Fibroblast of lung (primary cell): Measurements from ENCODE around the gene HTRA3. TPM values are rescaled to one million over a fixed set of nuclear protein-coding genes. Genes with fewer than 3 reads are reported as not detected.

ENCODE experiments used
- DNase-seq, 2 donors: peaks; one replicate each; pipeline versions ENCODE4 v3.0.0 to v3.0.0-alpha.2; 2010; ENCODE audit warnings: low read depth in 2 of 2
- H2AFZ ChIP-seq: 2 replicates; pipeline ENCODE4 v1.5.1; 2012; ENCODE audit warnings: low read length, control low read depth, inconsistent platforms
- H3K27ac ChIP-seq: 2 replicates; pipeline ENCODE4 v1.5.1; 2011; ENCODE audit warnings: low read length, control low read depth; ENCODE audit not compliant: insufficient read depth
- H3K27me3 ChIP-seq: 2 replicates; pipeline ENCODE4 v1.5.1; 2011; ENCODE audit warnings: mild to moderate bottlenecking, low read length; ENCODE audit not compliant: control insufficient read depth, insufficient read depth
- H3K36me3 ChIP-seq: 2 replicates; pipeline ENCODE4 v1.5.1; 2011; ENCODE audit warnings: low read length; ENCODE audit not compliant: control insufficient read depth, insufficient read depth
- H3K4me1 ChIP-seq: 2 replicates; pipeline ENCODE4 v1.5.1; 2011; ENCODE audit warnings: low read length; ENCODE audit not compliant: control insufficient read depth, insufficient read depth; ENCODE audit errors: extremely low read depth
- H3K4me2 ChIP-seq: 2 replicates; pipeline ENCODE4 v1.5.1; 2011; ENCODE audit warnings: low read length, control low read depth; ENCODE audit not compliant: insufficient read depth; ENCODE audit errors: extremely low read depth
- H3K4me3 ChIP-seq, 4 experiments: fragments of 200-600 bp in 1 of 4; sonication (generic) in 1 of 4; replicated peaks in 1 of 4; 2 replicates each; pipeline ENCODE4 v1.5.1; 2011 to 2016; ENCODE audit warnings: low read length in 4 of 4, low read depth in 3 of 4, mild to moderate bottlenecking in 3 of 4, control low read depth in 2 of 4, inconsistent platforms in 1 of 4, mixed read lengths in 1 of 4; ENCODE audit not compliant: insufficient read depth in 1 of 4; ENCODE audit errors: control extremely low read depth in 1 of 4
- H3K79me2 ChIP-seq: 2 replicates; pipeline ENCODE4 v1.5.1; 2012; ENCODE audit warnings: mild to moderate bottlenecking, low read length, inconsistent platforms; ENCODE audit not compliant: control insufficient read depth, insufficient read depth
- H3K9ac ChIP-seq: 2 replicates; pipeline ENCODE4 v1.5.1; 2011; ENCODE audit warnings: mild to moderate bottlenecking, low read length, control low read depth; ENCODE audit not compliant: insufficient read depth
- H3K9me3 ChIP-seq: 2 replicates; pipeline ENCODE4 v1.5.1; 2012; ENCODE audit warnings: low read depth, low read length; ENCODE audit not compliant: control insufficient read depth, insufficient read depth
- H4K20me1 ChIP-seq: 2 replicates; pipeline ENCODE4 v1.5.1; 2011; ENCODE audit warnings: low read length; ENCODE audit not compliant: control insufficient read depth, insufficient read depth; ENCODE audit errors: extremely low read depth
- CTCF ChIP-seq, 2 donors: IDR thresholded peaks in 1 of 2; conservative IDR thresholded peaks in 1 of 2; 1 replicate in 1 of 2; 2 replicates in 1 of 2; pipeline ENCODE4 v1.5.1; 2011 to 2012; ENCODE audit warnings: low read length in 2 of 2, control low read depth in 1 of 2, inconsistent platforms in 1 of 2, low read depth in 1 of 2, mild to moderate bottlenecking in 1 of 2
- EZH2 ChIP-seq: IDR thresholded peaks from 2 replicates; pipeline ENCODE4 v1.5.1; 2012; ENCODE audit warnings: low read length, control low read depth, mild to moderate bottlenecking; ENCODE audit errors: missing control alignments
- polyA plus RNA-seq, 2 donors: library from polyadenylated mRNA; depleted of rRNA in 1 of 2; stranded (reverse) in 1 of 2; unstranded in 1 of 2; fragments of >200 nt; gene quantifications; 2 replicates each; pipeline ENCODE4 v1.2.1, GENCODE V29; 2011 to 2012; ENCODE audit warnings: missing spikeins in 1 of 2
- total RNA-seq: library from RNA; depleted of rRNA; stranded (reverse); fragments of >200 nt; gene quantifications from 2 replicates; pipeline ENCODE4 v1.2.1, GENCODE V29; 2014

HTRA3 gene
- total and polyA plus RNA-seq, 2 donors (not counting 1 experiment from before 2014, with no cell fraction given): 2.8 to 3.5 TPM

- Histone ChIP-seq H3K27me3 (no peaks in the 10 kb centered on the region), H3K9ac (peak overlapping the region; percentile 7), H2AFZ (no peak overlapping the region), H3K36me3 (no peaks in the 10 kb centered on the region), H3K79me2 (no peaks in the 10 kb centered on the region), H4K20me1 (no peaks in the 10 kb centered on the region), H3K4me2 (no peak overlapping the region), H3K9me3 (no peaks in the 10 kb centered on the region), H3K27ac (no peak overlapping the region), H3K4me1 (no peaks in the 10 kb centered on the region), H3K4me3 (no peak overlapping the region)
- DNase-seq: no peak
- TF ChIP-seq EZH2: no peak
- no peak for TF ChIP-seq CTCF (conservative IDR thresholded peaks at IDR 0.05 in 1 of 2, IDR thresholded peaks at IDR 0.05 in 1 of 2; ENCODE audit: low read depth in 1 of 2, low read length in 2 of 2)
These were observed 23.8 kb downstream of the HTRA3 start for GRCh38 chr4:8293131-8293975.

GRCh38 chr4:8294036-8294435, 24.5 kb downstream of the HTRA3 start:
- no peak for DNase-seq
- H3K9ac ChIP-seq: no peak overlapping the region
- H3K4me1 ChIP-seq: no peaks in the 10 kb centered on the region
- H4K20me1 ChIP-seq: no peaks in the 10 kb centered on the region
- no peaks in the 10 kb centered on the region for H3K27me3 ChIP-seq
- H3K27ac ChIP-seq: no peak overlapping the region
- no peaks in the 10 kb centered on the region for H3K36me3 ChIP-seq
- no peak for TF ChIP-seq EZH2
- TF ChIP-seq CTCF (conservative IDR thresholded peaks at IDR 0.05 in 1 of 2, IDR thresholded peaks at IDR 0.05 in 1 of 2; ENCODE audit: low read depth in 1 of 2, low read length in 2 of 2): no peak
- no peak overlapping the region for H3K4me2 ChIP-seq
- no peak overlapping the region for H2AFZ ChIP-seq
- no peaks in the 10 kb centered on the region for H3K79me2 ChIP-seq
- H3K9me3 ChIP-seq: no peaks in the 10 kb centered on the region
- H3K4me3 ChIP-seq: no peak overlapping the region

GRCh38 chr4:8294775-8295174, 25.2 kb downstream of the HTRA3 start:
- Histone ChIP-seq H3K27ac (no peak overlapping the region), H3K9ac (no peak overlapping the region), H3K4me1 (no peaks in the 10 kb centered on the region), H3K27me3 (no peaks in the 10 kb centered on the region), H3K36me3 (no peaks in the 10 kb centered on the region), H3K79me2 (no peaks in the 10 kb centered on the region), H3K9me3 (no peaks in the 10 kb centered on the region), H3K4me2 (no peak overlapping the region), H4K20me1 (no peaks in the 10 kb centered on the region), H2AFZ (no peak overlapping the region), H3K4me3 (no peak overlapping the region)
- DNase-seq: no peak
- TF ChIP-seq EZH2 (no peak), CTCF (conservative IDR thresholded peaks at IDR 0.05 in 1 of 2, IDR thresholded peaks at IDR 0.05 in 1 of 2; ENCODE audit: low read depth in 1 of 2, low read length in 2 of 2) (no peak)
